GM20000 (cell line): ENCODE data around the gene GAB2.
"Not testable (repeated sequence)": the region's sequence is repeated elsewhere in the genome, so short reads cannot be mapped to it uniquely, and the experiment has no call there.

Experiments
- DNase-seq: peaks from one replicate; pipeline ENCODE4 v3.0.0; 2012; ENCODE audit warnings: low spot score
- CTCF ChIP-seq: IDR thresholded peaks from 2 replicates; pipeline ENCODE4 v1.5.1; 2012; ENCODE audit warnings: mild to moderate bottlenecking, control low read depth; ENCODE audit errors: extremely low read depth, missing control alignments

Gene GAB2

GRCh38 chr11:78295991-78296930 is 121.4 kb downstream of the GAB2 start:
- TF ChIP-seq CTCF: no peak
- no peak for DNase-seq

GRCh38 chr11:78295347-78295746 is 122.3 kb downstream of the GAB2 start:
- no peak for DNase-seq
- no peak for TF ChIP-seq CTCF

- not testable (repeated sequence) for DNase-seq
Measured at GRCh38 chr11:78294100-78294499, 123.5 kb downstream of the GAB2 start.

- no peak for TF ChIP-seq CTCF
- DNase-seq: no peak
Measured at GRCh38 chr11:78293536-78293935, 124.1 kb downstream of the GAB2 start.

- DNase-seq: no peak
- no peak for TF ChIP-seq CTCF
Measured at GRCh38 chr11:78292109-78292803, 125.4 kb downstream of the GAB2 start.

GRCh38 chr11:78291503-78292108 is 126.0 kb downstream of the GAB2 start:
- no peak for TF ChIP-seq CTCF

GRCh38 chr11:78290293-78291176 is 127.1 kb downstream of the GAB2 start:
- DNase-seq: no peak
- TF ChIP-seq CTCF: no peak

More at GRCh38 chr11:78291503-78292108, 126.0 kb downstream of the GAB2 start:
- DNase-seq: no peak
